GM19452 (cell line): Measurements from ENCODE around the gene FAM98B.
"Not testable (repeated sequence)": the region's sequence is repeated elsewhere in the genome, so short reads cannot be mapped to it uniquely, and the experiment has no call there.

ENCODE experiments used
- ATAC-seq: cut with Tn5 transposase; IDR thresholded peaks from one replicate; pipeline ENCODE4 v1.9.1; 2021; ENCODE audit not compliant: unreplicated experiment

The FAM98B gene

DNA sequence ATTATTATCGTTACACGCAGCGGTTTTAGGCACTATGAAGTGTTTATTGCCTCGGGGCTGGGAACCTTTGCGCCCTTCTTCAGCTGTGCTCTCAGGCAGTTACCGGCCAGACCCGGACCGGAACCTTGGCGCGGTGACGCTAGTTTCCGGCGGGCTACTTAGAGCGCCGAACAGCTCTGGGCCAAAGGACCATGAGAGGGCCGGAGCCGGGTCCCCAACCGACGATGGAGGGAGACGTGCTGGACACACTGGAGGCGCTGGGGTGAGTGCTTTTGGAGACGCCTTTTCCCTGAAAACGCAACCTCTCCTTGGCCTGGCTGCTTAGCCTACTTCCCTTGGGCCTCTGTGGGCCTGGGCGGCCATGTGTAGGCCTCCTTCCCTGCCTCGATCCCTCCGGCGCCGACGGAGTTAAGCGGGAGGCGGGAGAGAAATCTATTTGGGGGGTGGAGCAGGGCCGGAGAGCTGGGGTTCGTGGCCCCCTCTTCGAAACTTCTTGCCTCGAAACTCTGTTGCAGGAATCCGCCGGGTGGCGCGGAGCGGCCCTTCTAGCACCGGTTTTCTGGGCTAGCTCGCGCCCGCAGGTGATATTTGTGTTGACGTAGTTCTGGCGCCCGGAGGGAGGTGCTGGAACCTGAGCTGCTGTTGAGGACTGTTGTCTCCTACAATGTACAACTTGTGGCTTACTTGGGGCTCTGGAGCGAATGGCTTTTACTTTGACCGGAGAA is at the start of gene FAM98B:
Gene FAM98B (plus strand): TSS at position 157 of the 725 bp plus-strand sequence. CDS start 35 bp downstream, at position 192.
- peak; percentile 91 for ATAC-seq

DNA sequence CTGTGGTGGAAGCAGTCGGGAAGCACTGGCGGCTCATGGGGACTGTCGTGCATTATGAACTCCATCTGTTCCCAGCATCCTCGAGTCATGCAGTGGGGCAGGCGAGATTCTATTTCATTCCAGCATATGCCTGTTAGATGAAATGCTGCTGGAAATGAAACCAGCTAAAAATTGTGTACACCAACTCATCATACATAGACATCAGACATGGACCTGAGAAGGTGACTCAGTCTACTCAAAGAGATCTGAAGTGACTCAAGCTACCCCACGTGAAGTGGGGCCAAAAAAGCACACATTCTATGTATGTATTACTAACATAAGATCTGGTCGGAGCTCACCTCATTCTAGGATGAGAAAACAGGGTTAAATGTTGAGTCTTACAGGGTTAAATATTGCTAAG is 47.5 kb upstream of the FAM98B start:
- ATAC-seq = no peak

DNA sequence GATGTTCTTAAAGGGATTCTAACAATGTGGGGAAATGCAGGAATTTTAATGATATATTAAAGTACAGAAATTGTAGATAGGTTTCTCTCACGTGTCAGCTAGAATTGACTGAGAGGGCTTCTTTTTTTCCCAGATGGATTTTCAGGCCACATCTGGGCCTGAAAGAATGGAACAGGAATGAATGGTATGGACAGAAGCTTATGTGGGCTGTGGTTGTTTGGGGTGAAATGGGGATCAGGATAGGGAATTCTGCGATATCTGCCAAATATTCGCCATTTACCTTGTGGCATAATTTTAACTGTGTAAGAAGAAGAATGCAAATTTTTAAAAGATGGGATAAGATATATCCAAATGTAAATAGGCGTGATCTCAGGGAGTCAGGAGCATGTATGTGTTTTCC is 45.4 kb upstream of the FAM98B start:
- ATAC-seq = no peak

DNA sequence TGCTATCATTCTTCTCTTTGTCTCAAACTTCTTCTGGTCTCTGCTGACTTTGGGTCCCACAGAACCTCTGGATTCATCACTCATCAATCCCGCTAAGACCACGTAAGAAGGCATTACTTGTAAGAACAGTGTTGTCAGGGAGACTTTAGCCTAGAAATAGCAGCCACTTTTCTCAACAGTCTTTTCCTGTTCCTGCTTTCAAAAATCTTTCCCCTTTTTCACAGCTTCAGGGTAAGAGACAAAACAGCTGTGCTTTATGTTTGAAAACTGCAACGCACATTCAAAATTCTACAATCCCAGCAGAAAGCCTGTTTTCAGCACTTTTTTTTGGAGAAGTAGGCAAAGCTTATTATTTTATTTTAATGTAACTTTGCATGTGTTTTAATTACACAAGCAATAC is 42.0 kb upstream of the FAM98B start:
- no peak for ATAC-seq

DNA sequence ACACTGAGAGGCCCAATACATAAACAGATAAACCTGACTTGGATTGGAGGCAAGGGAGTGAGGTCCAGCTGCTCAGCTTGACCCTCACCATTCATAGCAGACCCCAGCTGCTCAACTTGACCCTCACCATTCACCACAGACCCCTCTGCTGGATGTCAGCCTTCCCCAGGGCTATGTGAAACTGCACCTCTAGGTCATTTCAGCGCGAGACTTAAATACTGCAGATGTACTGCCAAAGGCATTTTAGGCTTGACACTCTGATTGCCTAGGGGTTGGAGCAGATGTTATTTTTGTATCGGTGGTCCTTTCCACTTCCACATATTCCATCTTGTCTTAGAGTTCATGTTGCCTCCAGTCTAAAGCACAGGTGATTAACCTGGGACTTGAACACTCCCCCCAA is 41.5 kb upstream of the FAM98B start:
- ATAC-seq = no peak

DNA sequence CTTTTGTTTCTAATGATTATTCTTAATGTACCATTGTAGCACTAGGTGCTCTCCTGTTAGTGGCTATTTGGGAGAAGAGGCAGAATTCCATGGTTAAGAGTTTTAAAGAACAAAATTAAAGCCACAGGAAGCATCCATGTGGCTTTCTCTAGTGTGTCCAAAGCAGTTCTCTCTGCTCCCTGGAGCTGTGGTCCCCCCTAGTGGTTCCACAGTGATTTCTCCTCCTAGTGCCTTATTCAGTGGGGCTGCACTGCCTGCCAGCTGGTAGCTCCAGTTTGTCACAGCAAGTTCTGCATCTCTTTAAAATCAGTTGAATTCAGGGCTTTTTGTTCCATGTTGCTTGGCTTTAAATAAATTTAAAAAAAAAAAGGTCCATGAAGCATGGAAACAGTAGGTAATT is 39.6 kb upstream of the FAM98B start:
- no peak for ATAC-seq

DNA sequence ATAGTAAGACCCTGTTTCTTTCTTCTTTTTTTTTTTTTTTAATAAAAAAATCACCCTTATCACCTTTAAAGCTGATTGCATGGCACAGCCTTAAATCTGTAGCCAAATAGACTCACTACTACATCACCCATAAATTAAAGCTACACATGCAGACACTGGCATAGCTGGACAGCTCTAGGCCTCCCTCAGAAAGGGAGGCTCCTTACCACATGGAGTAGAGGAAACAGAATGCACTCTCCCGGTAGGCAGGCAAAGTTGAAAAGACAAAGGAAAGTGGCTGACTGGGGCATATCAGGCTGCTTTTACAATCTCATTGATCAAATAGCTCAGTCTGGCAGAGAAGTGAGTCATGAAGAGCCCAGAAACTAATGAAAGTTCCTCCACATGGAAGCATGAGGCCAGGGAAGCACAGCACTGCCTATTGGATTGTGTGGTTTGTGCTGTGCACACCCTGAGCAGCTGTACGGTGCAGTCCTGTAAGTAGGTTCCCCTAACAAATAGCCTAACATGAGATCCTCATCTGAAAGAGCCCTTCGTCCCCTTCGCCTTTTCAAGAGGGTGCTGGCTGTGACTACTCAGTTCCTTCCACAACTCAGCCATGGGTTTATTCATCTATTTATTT is 32.7 kb upstream of the FAM98B start:
- ATAC-seq = no peak

DNA sequence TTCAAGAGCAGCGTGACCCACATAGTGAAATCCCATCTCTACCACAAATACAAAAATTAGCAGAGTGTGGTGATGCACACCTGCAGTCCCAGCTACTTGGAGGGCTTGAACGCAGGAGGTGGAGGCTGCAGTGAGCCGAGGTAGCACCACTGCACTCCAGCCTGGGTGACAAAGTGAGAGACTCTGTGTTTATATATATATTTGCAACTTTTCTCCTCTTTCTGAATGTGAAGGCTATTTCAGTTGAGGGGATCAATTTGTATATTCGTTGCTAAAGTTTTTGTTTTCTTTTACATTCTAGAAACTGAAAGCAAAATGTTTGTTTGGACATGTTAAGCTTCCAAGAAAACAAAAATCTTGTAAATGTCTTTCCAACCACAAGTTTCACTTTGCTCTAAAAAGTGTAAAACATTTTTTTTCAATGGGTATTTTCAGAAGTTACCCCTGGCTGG is 29.8 kb upstream of the FAM98B start:
- ATAC-seq = peak; percentile 66

DNA sequence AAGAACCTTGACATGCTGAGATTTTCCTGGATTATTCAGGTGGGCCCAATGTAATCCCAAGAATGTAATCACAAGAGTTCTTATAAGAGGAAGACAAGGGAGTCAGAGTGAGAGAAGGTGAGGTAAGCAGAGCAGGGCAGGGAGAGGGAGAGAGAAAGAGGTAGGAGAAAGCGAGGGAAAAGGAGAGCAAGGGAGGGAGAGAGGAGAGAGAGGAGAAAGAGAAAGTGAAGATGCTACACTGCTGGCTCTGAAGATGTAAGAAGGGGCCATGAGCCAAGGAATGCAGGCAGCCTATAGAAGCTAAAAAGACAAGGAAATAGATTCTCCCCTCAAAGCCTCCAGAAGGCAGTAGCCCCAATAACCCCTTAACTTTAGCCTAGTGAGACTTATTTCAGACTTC is 28.7 kb upstream of the FAM98B start:
- no peak for ATAC-seq

DNA sequence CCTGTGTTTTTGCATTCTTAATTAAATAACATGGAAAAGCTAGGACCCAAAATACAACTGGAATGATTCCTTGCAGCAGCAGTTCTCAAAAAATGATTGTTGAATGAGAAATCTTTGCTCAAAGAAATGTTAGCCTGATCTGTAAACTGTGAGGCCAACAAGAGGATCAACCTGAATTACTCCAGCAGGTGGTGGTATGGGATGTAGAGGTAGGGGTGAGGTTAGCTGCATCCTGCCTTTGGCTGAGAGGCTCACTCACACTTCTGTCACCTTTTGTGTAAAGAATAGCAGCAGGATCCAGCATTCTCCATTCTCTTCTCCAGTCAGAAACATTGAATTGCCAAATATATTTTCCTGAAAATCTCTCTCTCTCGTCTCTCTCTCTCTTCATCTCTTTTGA is 26.5 kb upstream of the FAM98B start:
- no peak for ATAC-seq

DNA sequence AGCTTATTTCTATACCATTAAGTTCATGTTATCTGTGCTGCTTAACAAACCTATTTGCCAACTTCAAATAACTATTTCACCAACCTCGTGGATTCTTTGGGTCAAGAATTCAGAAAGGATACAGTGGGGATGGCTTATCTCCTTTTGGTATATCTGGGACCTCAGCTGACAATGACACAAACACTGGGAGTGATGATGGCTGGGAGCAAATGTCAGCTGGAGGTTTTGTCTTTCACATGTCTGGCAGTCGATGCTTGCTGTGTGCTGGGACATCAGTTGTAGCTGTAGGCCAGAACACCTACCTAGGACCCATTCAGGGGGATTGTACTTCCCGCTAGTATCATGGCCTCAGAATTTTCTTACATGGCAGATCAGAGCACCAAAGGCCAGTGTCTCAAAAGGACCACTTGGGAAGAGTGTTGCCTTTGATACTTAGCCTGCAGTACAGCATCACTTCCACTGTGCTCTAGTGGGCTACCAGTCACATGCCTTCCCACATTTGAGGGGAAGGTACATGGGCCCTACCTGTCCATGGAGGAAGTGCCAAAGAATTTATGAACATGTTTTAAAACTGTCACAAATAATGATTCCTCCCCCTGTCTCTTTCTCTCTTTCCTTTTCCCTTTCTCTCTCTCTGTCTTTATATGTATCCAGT is 23.7 kb upstream of the FAM98B start:
- ATAC-seq = no peak

DNA sequence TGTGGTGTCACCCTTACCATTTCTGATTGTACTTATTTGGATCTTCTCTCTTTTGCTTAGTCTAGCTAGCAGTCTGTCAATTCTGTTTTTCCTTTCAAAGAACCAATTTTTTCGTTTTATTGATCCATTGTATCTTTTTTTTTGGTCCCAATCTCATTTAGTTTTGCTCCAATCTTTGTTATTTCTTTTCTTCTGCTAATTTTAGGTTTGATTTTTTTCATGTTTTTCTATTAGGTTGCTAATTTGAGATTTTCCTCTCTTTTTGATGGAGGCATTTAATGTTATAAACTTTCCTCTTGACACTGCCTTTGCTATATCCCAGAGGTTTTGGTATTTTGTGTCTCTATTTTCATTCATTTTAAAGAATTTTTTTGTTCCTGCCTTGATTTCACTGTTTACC is 16.9 kb upstream of the FAM98B start:
- no peak for ATAC-seq

DNA sequence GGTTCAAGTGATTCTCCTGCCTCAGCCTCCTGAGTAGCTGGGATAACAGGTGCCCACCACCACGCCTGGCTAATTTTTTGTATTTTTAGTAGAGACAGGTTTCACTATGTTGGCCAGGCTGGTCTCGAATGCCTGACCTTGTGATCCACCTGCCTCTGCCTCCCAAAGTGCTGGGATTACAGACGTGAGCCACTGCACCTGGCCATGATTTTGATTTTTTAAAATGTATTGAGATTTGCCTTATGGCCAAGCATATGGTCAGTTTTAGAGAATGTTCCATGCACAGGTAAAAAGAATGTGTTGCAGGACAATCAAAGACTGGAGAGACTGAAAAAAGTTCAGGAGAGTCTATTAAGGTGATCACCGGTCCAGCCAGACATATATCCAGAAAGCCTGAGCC is 16.3 kb upstream of the FAM98B start:
- not testable (repeated sequence) for ATAC-seq

DNA sequence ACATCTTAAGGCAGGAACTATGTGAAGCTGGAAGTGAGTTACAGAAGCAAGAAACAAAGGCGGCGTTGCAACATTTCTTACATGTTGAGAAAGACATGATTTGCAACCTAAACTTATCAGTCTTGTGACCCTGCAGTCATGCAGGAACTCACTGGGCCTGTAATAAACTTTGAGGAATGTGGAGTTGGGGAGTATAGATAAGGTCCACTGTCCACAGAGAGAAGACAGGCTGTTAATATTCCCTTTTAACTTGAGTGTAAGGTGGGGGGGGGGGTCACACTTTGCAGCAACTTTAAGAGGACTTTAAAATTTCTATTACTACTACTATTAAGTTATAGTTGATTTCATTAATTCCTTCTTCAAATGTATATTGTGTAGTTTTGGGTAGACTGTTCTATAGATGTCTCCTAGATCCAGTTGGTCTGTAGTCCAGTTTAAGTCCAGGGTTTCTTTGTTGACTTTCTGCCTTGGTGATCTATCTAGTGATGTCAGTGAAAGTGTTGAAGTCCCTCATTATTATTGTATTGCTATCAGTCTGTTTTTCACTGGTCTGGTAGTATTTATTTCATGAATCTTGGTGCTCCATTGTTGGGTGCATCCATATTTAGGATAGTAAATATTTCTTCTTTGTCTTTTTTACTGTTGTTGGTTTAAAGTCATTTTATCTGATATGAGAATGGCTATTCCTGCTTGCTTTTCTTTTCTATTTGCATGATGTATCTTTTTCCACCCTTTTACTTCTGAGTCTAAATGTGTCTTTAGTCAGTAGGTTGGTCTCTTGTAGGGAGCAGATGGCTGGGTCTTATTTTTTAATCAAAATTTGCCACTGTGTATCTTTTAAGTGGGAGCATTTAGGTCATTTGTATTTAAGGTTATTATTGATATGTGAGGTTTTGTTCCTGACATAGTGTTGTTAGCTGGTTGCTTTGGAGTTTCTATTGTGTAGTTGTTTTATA is 15.6 kb upstream of the FAM98B start:
- no peak for ATAC-seq

DNA sequence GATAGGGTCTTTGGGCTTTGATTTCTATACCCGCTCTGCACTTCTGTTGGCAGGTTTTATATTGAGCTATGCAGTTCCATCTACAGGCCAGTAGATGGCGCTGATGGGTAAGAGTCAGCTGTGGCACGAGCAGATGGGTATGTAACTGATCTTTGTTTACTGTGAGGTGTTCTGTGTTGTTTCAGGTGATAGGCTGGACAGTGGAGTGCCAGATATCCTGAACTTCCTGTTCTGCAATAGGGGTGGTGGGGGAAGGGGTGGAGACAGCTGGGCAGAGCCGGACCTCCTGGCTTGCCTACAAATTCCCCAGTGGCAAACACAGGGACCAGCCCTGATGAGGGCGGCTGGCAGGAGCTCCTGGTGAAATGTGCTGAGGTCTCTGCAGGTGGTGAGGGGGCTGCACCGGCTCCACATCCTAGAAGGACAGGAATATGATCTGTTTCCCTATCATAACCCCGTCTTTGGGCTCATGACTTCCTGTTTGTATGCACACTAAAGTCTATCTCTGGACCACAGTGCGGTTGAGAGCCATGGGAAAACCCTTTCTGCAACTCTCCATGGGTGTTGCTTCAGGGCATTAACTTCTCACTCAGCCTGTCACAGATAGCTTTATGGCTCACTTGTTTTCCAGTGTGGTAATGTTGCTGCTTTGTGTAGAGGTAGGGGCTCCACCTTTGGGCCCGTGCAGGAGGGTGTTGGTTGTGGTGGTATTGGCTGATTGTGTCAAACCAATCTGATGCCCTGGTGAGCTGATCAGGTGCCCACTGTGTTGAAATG is 13.4 kb upstream of the FAM98B start:
- peak; percentile 82 for ATAC-seq

DNA sequence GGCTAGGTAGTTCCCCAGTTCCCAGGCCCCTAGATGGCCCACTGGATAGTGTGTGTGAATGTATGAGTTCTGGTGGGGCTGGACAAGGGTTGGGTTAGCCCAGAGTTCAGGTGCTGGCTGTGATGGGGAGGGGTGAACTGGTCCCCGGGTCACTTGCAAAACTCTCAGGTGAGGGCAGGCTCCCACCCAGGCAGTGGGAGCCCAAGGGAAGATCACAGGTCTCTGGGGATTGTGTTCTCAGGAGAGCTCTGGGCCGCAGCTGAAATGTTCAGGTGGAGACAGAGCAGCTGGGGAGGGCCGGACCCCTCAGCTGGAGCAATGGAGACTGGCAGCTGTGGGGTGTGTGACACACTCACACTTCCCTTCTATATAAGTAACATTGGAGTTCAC is 12.8 kb upstream of the FAM98B start:
- ATAC-seq = no peak

DNA sequence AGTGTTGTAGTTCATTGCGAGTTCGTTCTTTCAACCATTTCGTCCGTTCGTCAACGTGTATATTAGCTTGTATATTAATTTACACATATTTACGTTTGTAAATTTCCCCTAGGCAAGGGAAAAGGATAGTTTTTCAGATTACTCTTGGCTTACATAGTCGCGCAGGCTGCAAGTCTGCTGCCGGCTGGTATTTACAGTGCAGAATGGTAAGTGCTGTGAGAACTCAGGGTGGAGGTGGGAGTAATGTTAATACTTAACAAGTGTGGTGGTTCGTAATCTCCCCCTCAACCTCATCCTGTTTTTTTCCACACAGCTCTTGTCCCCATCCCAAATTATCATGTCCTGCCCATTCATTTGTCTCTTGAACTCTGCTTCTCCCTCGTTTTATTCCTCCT is 766 bp downstream of the FAM98B start:
- no peak for ATAC-seq

DNA sequence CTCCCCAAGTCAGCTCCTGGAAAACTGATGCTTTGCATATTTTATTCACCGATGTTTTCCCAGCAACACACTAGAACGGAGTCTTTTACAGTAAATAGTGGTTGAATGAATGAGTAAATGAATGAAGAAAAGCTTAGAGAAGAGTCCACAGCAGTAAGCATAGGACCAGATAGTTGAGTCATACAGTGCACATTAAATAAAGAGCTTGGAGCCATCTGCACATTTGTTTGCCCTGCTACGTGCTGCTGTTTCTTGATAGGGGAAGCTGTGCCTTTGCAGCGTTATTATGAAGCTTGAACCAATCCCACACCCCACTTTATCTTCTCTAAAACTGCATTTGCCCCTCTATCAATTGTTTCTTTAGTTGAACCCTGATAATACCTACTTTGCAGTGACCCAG is 1.2 kb downstream of the FAM98B start:
- ATAC-seq = no peak

DNA sequence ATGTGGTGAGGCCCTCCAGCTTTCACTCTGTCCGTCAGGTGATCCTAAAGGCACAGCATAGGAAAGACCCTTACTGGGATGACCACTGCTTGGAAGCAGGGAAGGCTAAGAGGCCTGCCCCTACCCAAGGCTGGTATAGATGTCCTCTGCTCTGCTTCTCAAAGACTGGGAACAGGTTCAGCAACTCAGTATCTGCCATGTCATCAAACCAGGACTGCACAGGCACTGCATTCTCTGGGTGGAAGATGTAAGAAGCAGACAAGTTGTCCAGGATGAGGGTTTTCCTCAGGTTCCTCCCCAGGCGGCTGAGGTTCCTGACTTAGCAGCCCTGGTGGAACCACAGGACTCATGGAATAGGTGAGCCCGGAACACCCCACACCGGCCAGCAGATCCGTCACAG is 4.7 kb downstream of the FAM98B start:
- ATAC-seq = no peak

DNA sequence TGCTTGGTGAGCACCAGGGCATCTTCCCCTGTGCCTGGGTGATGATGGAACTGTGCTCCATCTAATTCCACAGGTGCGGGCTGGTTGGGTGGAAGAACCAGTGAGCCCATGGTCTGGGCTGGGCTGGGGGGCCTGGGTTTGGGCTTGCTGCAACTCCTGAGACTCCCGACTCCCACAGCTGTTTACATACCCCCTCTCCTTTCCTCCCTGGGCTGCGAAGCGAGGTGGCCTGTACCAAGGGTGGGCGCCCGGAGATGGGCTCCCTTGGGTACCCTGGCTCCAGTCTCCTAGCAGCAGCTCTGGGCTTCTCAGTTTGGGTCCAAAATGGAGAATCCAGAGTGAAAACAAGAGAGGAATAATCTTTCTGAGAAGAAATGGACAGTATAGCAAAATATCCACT is 5.6 kb downstream of the FAM98B start:
- ATAC-seq = no peak
